Stimulated activated memory B cell treated with anti-CD40 and anti-IgM and Interleukin-4, amounts not matched to agents 10 μg/mL and 1 μg/mL and 100 μg/mL, for 72 hours (primary cell): Measurements from ENCODE around the gene CASP10.
"Not testable (repeated sequence)": the region's sequence is repeated elsewhere in the genome, so short reads cannot be mapped to it uniquely, and the experiment has no call there.

Experiments used
- ATAC-seq: fragments of 150-1000 bp; cut with Tn5 transposase; 2 replicates; pipeline ENCODE4 v1.10.0; 2021
- H3K27ac Mint-ChIP-seq: one replicate; pipeline ENCODE4 v1.8.0; 2022; ENCODE audit warnings: mild to moderate bottlenecking, mixed read lengths
- H3K27me3 Mint-ChIP-seq: one replicate; pipeline ENCODE4 v1.8.0; 2022; ENCODE audit warnings: mixed read lengths
- H3K36me3 Mint-ChIP-seq: one replicate; pipeline ENCODE4 v1.8.0; 2022; ENCODE audit warnings: mixed read lengths
- H3K4me1 Mint-ChIP-seq: one replicate; pipeline ENCODE4 v1.8.0; 2022; ENCODE audit warnings: mixed read lengths
- H3K4me3 Mint-ChIP-seq: one replicate; pipeline ENCODE4 v1.8.0; 2022; ENCODE audit warnings: mild to moderate bottlenecking, moderate library complexity, mixed read lengths
- H3K9me3 Mint-ChIP-seq: one replicate; pipeline ENCODE4 v1.8.0; 2022; ENCODE audit warnings: mixed read lengths

Gene CASP10

DNA sequence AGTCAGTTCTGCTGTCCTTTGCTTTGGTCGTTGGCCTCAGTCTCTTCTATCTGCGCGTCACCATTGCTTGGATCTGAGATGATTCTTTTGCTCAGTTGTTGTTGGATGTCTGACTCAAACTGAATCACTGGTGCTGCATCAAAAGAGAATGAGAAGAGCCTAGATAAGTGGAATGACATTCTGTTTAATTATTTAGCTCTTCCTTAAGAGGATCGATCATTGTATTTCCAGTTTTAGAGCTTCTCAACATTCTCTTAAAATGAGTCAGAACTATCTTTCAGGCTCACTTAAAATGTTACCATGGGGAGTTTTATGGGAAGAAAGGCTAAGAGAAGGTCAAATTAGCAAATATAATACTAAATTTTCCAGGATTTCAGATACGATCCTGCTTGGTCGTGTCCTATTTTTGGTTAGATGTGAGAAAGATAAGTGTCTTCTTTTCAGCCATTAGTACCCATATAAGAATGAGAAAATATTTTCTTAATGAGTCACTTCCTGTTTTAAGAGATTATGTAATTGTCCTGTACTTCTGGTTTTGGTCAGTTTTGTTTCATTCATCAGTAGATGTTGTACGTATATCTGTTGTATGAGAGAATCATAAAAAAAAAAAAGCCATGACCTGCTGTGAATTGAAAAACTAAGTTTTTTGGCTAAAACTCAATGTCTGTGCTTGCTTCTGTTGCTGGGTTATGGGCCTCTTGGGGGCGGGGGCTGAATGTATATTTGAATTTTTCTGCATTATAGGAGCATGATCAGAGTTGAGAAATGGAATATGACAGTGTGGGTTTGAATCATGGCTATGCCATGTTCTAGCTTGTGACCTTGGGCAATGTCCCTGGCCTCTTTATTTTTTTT lies 31.6 kb upstream of the CASP10 start:
- peak; percentile 84 for ATAC-seq

DNA sequence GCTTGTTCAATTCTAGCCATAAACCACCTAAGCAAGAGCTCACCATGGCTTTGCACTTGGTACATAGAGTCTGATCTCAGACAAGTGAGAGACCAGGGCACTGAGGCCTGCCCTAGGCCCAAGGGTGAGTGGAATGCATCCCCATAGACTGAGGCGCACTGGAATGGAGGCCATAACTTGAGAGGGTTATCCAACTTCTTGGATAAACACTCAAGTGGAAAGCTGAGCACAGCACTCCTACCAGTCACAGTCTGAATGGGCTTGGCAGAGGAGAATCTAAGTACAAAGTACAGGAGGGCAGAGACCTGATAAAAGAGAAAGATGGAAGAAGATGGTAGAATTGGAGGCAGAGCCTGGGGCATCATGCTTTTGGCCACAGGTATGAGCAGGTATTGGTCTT lies 30.4 kb upstream of the CASP10 start:
- ATAC-seq: no peak
- Mint-ChIP-seq H3K27me3 (no peaks in the 10 kb centered on the region), H3K27ac (peak overlapping the region; percentile 59), H3K4me1 (peaks cover 76% of the 10 kb centered on the region), H3K4me3 (no peak overlapping the region), H3K36me3 (peaks cover 81% of the 10 kb centered on the region), H3K9me3 (no peaks in the 10 kb centered on the region)

More for the DNA sequence above, 31.6 kb upstream of the CASP10 start:
- H3K9me3 Mint-ChIP-seq: no peaks in the 10 kb centered on the region
- peak overlapping the region; percentile 11 for H3K4me3 Mint-ChIP-seq
- H3K4me1 Mint-ChIP-seq: peaks cover 66% of the 10 kb centered on the region
- peaks cover 76% of the 10 kb centered on the region for H3K36me3 Mint-ChIP-seq
- H3K27ac Mint-ChIP-seq: peak overlapping the region; percentile 59
- no peaks in the 10 kb centered on the region for H3K27me3 Mint-ChIP-seq

DNA sequence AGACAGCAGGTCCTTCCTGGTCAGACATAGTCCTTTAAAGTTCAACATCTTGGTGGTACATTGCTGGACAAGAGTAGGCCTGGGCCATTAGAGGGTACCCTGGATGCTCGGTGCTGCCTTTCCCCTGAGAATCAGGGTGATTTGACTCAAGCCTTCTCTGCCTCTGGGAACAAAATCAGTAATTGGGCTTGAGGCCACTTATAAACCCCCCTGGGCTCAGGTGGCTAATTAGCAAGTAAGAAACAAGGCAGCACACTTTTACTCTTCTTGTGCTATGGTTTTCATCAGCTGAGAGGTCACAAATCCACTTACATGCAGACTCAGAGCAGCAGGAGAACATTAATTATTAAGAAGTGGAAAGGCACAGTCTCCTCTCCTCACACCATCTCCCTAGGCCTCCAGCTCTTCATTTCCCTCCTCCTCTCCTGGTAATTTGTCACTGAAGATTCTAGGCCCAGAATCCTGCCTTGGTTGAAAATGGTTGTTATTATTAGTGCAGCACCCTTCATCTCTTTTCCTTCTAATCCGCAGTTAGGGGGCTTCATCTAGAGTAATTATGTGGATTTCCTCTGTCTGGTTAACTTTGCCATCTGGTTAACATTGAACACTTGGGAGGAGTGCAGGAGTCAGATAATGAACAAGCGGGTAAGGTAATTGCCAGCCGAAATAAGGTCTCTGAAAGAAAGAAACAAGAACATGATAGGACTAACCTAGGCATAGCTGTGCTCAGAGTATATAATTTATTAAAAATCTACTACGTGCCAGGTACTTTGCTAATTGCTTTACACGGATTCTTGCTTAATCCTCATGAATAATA lies 29.7 kb upstream of the CASP10 start:
- H3K36me3 Mint-ChIP-seq: peaks cover 86% of the 10 kb centered on the region
- H3K27me3 Mint-ChIP-seq: no peaks in the 10 kb centered on the region
- peak overlapping the region; percentile 59 for H3K27ac Mint-ChIP-seq
- ATAC-seq: no peak
- H3K4me3 Mint-ChIP-seq: no peak overlapping the region
- peaks cover 83% of the 10 kb centered on the region for H3K4me1 Mint-ChIP-seq
- no peaks in the 10 kb centered on the region for H3K9me3 Mint-ChIP-seq

DNA sequence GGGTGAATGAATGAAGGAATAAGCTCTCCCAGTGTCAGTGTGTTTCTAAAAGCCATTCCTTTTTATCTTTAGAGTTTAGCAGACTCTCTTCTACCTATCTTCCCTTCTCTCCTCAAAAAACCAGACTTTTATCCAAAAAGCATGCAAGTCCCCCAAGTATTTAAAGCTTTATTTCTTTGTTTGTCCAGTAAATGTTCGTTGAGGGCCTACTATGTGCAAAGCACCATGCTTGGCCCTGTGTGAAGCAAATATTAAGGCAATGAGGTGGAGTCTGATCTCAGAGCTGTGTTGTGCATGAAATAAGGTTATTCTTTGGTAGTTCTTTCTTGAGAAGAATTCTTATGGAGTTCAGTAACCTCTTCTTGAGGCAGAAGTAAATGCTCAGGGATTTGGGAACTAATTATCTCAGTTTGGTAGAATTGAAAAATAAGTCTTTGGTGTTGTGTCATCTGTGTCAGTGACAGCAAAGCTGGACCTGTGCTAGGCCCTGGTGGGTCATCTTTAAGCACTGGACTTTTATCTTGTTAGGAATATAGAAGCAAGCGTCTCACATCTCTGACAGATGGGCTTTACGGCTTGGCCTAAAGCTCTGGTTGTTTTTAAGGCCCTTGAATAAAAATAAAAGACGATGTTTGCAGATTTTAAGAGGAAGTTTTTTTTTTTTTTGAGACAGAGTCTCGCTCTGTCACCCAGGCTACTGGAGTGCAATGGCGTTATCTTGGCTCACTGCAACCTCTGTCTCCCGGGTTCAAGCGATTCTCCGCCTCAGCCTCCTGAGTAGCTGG lies 28.1 kb upstream of the CASP10 start:
- no peak for ATAC-seq
- Mint-ChIP-seq H3K36me3 (peaks cover 75% of the 10 kb centered on the region), H3K27ac (peak overlapping the region; percentile 78), H3K4me3 (no peak overlapping the region), H3K9me3 (no peaks in the 10 kb centered on the region), H3K4me1 (peaks cover 78% of the 10 kb centered on the region), H3K27me3 (no peaks in the 10 kb centered on the region)

DNA sequence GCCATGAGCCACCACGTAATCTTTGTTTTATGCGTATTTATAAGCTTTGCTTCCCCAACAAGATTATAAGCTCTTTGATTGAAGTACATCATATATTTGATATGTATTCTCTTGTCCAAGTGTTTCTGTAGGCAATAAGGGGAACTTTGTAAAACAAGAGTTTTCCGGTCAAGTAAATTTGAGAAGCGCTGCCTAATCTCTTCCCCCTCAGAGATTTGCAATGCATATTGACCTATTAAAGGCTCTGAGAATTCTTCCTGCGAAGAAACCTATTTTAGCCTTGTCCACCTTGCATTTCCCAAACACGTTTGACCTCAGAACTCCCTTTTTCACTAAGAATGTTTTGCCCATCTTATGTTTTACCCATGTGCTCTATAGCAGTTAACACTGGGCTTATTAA lies 26.9 kb upstream of the CASP10 start:
- H3K36me3 Mint-ChIP-seq: peaks cover 74% of the 10 kb centered on the region
- no peak for ATAC-seq
- no peaks in the 10 kb centered on the region for H3K27me3 Mint-ChIP-seq
- H3K9me3 Mint-ChIP-seq: no peaks in the 10 kb centered on the region
- H3K4me3 Mint-ChIP-seq: no peak overlapping the region
- peak overlapping the region; percentile 78 for H3K27ac Mint-ChIP-seq
- peaks cover 67% of the 10 kb centered on the region for H3K4me1 Mint-ChIP-seq

DNA sequence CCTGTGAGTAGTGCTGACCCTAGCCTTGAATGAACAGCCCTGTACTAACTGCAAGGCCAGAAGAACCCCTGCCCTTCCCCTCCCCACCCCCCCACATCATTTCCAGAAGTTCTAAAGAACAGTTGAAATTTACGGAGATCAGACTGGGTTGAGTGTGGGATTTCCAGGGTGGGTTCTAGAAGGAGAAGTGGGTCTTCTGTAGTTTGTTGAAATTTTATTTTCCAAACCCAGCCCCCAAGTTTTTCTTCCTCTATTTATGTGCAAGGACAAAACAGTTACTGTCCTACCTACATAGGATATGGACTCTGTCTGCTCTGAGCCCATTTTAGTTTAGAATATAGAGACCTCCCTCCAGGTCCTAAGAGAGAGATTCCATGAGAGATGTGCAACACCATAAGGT lies 26.3 kb upstream of the CASP10 start:
- H3K27me3 Mint-ChIP-seq: no peaks in the 10 kb centered on the region
- H3K4me1 Mint-ChIP-seq: peaks cover 61% of the 10 kb centered on the region
- no peak overlapping the region for H3K4me3 Mint-ChIP-seq
- peaks cover 68% of the 10 kb centered on the region for H3K36me3 Mint-ChIP-seq
- H3K9me3 Mint-ChIP-seq: no peaks in the 10 kb centered on the region
- peak overlapping the region; percentile 78 for H3K27ac Mint-ChIP-seq
- no peak for ATAC-seq

DNA sequence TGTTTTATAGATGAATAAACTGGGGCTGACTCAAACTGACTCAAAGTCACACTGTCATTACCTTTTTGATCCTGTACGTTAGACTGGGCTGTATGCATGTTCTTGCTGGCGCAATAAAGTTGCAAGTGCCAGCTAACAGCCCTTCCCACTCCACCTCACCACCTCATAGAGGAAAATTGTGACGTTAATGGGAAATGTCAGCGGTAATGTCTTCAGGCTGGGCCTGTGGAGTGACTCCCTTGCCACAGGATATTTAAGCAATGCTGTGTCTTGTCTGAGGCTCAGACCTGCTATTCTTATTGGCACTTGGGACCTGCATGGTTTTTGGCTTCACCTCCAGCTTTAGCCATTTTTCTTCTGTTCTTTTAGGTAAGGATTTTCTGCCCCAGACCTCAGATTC lies 25.2 kb upstream of the CASP10 start:
- ATAC-seq: peak; percentile 65
- Mint-ChIP-seq H3K36me3 (peaks cover 71% of the 10 kb centered on the region), H3K27me3 (no peaks in the 10 kb centered on the region), H3K27ac (peak overlapping the region; percentile 78), H3K4me3 (peak overlapping the region; percentile 35), H3K9me3 (no peaks in the 10 kb centered on the region), H3K4me1 (peaks cover 58% of the 10 kb centered on the region)

DNA sequence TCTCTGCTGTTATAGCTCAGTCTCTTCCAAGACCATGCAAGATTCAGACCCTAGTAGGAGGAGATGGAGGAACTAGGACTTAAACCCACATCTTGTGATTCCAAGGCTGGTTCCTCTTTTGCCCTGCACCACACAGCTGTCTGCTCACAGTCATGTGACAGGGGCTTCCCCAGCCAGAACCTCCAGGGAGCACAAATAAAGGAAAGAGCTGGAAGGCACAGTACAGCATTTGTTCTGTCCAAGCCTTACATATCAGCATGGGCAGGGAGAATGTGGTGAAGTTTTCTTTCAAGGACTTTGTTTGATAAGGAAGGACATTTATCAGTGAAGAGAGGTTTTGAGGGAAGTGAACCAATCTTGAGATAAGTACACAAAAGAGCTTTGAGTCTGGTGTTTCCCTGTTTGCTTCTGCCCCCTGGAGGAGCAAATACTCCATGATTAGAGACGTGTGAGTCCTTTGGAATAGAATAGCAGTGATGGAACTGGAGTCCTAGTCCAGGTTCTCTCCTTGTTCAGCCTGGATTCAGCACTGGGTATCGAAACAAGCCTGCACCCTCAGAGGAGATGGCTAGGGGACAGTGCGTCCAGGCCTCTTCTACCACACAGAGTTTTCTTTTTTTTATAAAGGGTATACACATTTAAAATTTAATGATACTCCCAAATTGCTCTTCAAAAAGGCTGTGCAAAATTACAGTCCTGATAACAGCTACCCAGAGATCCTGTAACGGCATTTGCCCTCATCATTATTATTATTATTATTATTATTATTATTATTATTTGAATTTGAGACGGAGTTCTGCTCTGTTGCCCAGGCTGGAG lies 24.6 kb upstream of the CASP10 start:
- Mint-ChIP-seq H3K36me3 (peaks cover 68% of the 10 kb centered on the region), H3K4me3 (peak overlapping the region; percentile 35)
- peak; percentile 98 for ATAC-seq

DNA sequence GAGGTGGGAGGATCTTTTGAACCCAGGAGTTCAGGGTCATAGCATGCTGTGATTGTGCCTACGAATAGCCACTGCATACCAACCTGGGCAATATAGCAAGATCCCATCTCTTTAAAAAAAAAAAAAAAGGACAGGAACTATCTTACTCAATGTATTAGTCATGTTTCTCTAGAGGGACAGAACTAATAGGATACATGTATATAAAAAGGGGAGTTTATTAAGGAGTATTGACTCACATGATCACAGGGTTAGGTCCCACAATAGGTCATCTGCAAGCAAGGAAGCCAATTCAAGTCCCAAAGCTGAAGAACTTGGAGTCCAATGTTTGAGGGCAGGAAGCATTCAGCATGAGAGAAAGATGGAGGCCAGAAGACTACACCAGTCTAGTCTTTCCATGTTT lies 18.8 kb upstream of the CASP10 start:
- H3K4me3 Mint-ChIP-seq: no peak overlapping the region
- H3K4me1 Mint-ChIP-seq: peaks cover 27% of the 10 kb centered on the region
- ATAC-seq: no peak
- H3K36me3 Mint-ChIP-seq: peaks cover 66% of the 10 kb centered on the region
- no peak overlapping the region for H3K27ac Mint-ChIP-seq
- H3K27me3 Mint-ChIP-seq: no peaks in the 10 kb centered on the region
- H3K9me3 Mint-ChIP-seq: peaks cover 4% of the 10 kb centered on the region

More for the DNA sequence above, 24.6 kb upstream of the CASP10 start:
- Mint-ChIP-seq H3K9me3 (no peaks in the 10 kb centered on the region), H3K27ac (peak overlapping the region; percentile 78), H3K4me1 (peaks cover 53% of the 10 kb centered on the region), H3K27me3 (no peaks in the 10 kb centered on the region)

DNA sequence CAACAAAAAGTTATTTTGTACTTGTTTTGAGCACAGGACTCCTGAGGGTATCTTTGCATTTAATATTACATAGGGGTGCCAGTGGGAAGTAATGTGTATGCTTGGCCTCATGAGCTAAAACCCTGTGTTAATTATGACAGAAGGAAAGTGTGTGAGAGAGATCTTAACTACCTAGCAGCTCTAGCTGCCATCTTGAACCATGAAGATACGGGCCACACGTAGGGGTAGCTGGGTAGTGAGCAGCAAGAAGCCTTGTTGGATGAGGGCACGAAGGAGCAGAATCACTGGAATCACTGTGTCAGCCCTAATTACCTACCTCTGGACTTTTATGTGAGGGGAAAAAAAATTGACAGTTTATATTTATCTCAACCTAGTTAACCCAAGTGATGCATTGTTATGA lies 15.4 kb upstream of the CASP10 start:
- Mint-ChIP-seq H3K27ac (no peak overlapping the region), H3K4me1 (peaks cover 38% of the 10 kb centered on the region), H3K27me3 (no peaks in the 10 kb centered on the region), H3K9me3 (peaks cover 9% of the 10 kb centered on the region), H3K4me3 (peak overlapping the region; percentile 29), H3K36me3 (peaks cover 43% of the 10 kb centered on the region)
- no peak for ATAC-seq

DNA sequence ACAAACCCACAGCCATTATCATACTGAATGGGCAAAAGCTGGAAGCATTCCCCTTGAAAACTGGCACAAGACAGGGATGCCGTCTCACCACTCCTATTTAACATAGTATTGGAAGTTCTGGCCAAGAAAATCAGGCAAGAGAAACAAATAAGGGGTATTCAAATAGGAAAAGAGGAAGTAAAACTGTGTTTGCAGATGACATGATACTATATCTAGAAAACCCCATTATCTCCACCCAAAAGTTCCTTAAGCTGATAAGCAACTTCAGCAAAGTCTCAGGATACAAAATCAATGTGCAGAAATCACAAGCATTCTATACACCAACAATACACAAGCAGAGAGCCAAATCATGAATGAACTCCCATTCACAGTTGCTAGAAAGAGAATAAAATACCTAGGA lies 14.4 kb upstream of the CASP10 start:
- peak overlapping the region; percentile 47 for H3K27ac Mint-ChIP-seq
- not testable (repeated sequence) for H3K27me3 Mint-ChIP-seq, H3K4me3 Mint-ChIP-seq, ATAC-seq, H3K9me3 Mint-ChIP-seq
- peaks cover 36% of the 10 kb centered on the region for H3K36me3 Mint-ChIP-seq
- peaks cover 37% of the 10 kb centered on the region for H3K4me1 Mint-ChIP-seq

DNA sequence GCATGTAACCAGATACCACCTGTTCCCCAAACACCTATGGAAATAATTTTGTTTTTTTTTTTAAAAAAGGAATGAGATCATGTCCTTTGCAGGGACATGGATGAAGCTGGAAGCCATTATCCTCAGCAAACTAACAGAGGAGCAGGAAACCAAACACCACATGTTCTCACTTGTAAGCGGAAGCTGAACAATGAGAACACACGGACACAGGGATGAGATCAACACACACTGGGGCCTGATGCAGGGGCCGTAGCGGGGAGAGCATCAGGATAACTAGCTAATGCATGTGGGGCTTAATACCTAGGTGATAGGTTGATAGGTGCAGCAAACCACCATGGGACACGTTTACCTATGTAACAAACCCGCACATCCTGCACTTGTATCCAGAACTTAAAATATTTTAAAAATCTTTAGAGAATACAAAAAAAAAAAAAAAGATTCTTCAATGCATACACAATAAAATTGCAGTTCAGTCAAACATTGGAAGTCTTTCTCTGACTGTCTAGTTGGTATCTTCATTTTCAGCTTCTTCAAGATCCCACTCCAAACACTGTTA lies 11.6 kb upstream of the CASP10 start:
- Mint-ChIP-seq H3K9me3 (peaks cover 9% of the 10 kb centered on the region), H3K4me3 (no peak overlapping the region), H3K4me1 (peaks cover 37% of the 10 kb centered on the region), H3K36me3 (peaks cover 23% of the 10 kb centered on the region), H3K27me3 (no peaks in the 10 kb centered on the region), H3K27ac (no peak overlapping the region)
- ATAC-seq: no peak

DNA sequence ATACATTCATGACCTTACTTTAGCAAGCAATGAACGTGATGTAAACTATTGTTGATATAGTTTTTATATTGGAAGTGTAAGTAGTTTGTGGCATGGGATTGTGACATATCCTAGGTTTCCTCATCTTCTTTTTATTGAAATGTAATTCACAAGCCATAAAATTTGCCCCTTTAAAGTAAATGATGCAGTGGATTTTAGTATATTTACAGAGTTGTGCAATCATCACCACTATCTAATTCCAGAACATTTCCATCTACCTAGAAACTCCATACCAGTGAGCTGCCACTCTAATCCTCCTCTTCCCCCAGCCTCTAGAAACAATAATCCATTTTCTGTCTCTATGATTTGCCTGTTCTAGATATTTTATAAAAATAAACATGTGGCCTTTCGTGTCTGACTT lies 10.7 kb upstream of the CASP10 start:
- peaks cover 13% of the 10 kb centered on the region for H3K36me3 Mint-ChIP-seq
- H3K4me1 Mint-ChIP-seq: peaks cover 34% of the 10 kb centered on the region
- no peaks in the 10 kb centered on the region for H3K27me3 Mint-ChIP-seq
- no peak overlapping the region for H3K27ac Mint-ChIP-seq
- H3K4me3 Mint-ChIP-seq: no peak overlapping the region
- ATAC-seq: no peak
- peaks cover 9% of the 10 kb centered on the region for H3K9me3 Mint-ChIP-seq

DNA sequence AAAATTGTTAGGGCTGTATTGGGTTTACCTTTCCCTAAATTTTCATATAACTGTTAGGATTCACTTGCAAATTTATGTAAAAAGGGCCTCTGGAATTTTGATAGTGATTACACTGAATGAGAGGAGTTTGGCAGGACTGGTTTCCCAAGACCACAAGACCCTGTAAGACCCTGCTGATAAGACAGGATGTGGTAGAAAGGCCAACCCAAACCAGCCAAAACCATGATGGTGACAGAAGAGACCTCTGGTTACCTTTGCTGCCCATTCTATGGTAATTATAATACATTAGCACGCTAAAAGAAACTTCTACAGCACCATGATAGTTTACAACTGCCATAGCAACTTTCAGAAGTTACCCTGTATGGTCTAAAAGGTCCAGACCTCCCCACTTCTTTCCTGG lies 8.3 kb upstream of the CASP10 start:
- Mint-ChIP-seq H3K9me3 (peaks cover 2% of the 10 kb centered on the region), H3K4me3 (no peak overlapping the region), H3K36me3 (no peaks in the 10 kb centered on the region), H3K4me1 (peaks cover 15% of the 10 kb centered on the region), H3K27me3 (no peaks in the 10 kb centered on the region), H3K27ac (no peak overlapping the region)
- ATAC-seq: no peak
